HG03066 (cell line): ENCODE measurements around the gene ATP8A2.

Experiments used
- ATAC-seq: cut with Tn5 transposase; IDR thresholded peaks from one replicate; pipeline ENCODE4 v1.9.1; 2021; ENCODE audit warnings: low read depth; ENCODE audit not compliant: unreplicated experiment

Gene ATP8A2

GRCh38 chr13:25608181-25608580, 236.4 kb downstream of the ATP8A2 start:
- no peak for ATAC-seq

- ATAC-seq = no peak
Measured at GRCh38 chr13:25616674-25617073, 244.9 kb downstream of the ATP8A2 start.

- no peak for ATAC-seq
Measured at GRCh38 chr13:25619897-25620296, 248.1 kb downstream of the ATP8A2 start.

- ATAC-seq = no peak
Measured at GRCh38 chr13:25625414-25625813, 253.6 kb downstream of the ATP8A2 start.

- ATAC-seq = no peak
Measured at GRCh38 chr13:25630329-25630900, 258.6 kb downstream of the ATP8A2 start.

- ATAC-seq = no peak
Measured at GRCh38 chr13:25632166-25632888, 260.6 kb downstream of the ATP8A2 start.

- no peak for ATAC-seq
Measured at GRCh38 chr13:25633093-25633492, 261.3 kb downstream of the ATP8A2 start.

GRCh38 chr13:25645681-25646080, 273.9 kb downstream of the ATP8A2 start:
- no peak for ATAC-seq

GRCh38 chr13:25649001-25649633, 277.3 kb downstream of the ATP8A2 start:
- no peak for ATAC-seq

- no peak for ATAC-seq
Measured at GRCh38 chr13:25652764-25653163, 281.0 kb downstream of the ATP8A2 start.

GRCh38 chr13:25654322-25654721, 282.5 kb downstream of the ATP8A2 start:
- ATAC-seq = no peak

- no peak for ATAC-seq
Measured at GRCh38 chr13:25657157-25657556, 285.4 kb downstream of the ATP8A2 start.

- no peak for ATAC-seq
Measured at GRCh38 chr13:25659091-25659795, 287.5 kb downstream of the ATP8A2 start.

- ATAC-seq = no peak
Measured at GRCh38 chr13:25660996-25661395, 289.2 kb downstream of the ATP8A2 start.

GRCh38 chr13:25662516-25662915, 290.7 kb downstream of the ATP8A2 start:
- no peak for ATAC-seq

- ATAC-seq = no peak
Measured at GRCh38 chr13:25668345-25668744, 296.6 kb downstream of the ATP8A2 start.

GRCh38 chr13:25673711-25674110, 301.9 kb downstream of the ATP8A2 start:
- no peak for ATAC-seq

- ATAC-seq = no peak
Measured at GRCh38 chr13:25674371-25674770, 302.6 kb downstream of the ATP8A2 start.

GRCh38 chr13:25675060-25675459, 303.3 kb downstream of the ATP8A2 start:
- ATAC-seq = no peak

GRCh38 chr13:25677956-25678355, 306.2 kb downstream of the ATP8A2 start:
- no peak for ATAC-seq

GRCh38 chr13:25678398-25678797, 306.6 kb downstream of the ATP8A2 start:
- no peak for ATAC-seq
